Esophagus squamous epithelium (tissue), 4 donors: ENCODE measurements around the gene CTNNBIP1.

ENCODE experiments used
- POLR2A ChIP-seq, 4 donors: fragments of 450-650 bp; IDR thresholded peaks; one replicate each; pipeline ENCODE4 v1.6.1; 2017; ENCODE audit warnings: antibody characterized with exemption in 4 of 4, mild to moderate bottlenecking in 4 of 4, moderate library complexity in 3 of 4
- TF ChIP-seq, protein P1 (sequence below), 6 experiments: fragments of 450-650 bp in 4 of 6; fragments of 200-600 bp in 2 of 6; sonication (generic) in 2 of 6; IDR thresholded peaks; one replicate each; pipeline ENCODE4 v1.5.1; 2016 to 2019; ENCODE audit warnings: antibody characterized with exemption in 6 of 6, mild to moderate bottlenecking in 4 of 6, moderate library complexity in 4 of 6

DNA sequence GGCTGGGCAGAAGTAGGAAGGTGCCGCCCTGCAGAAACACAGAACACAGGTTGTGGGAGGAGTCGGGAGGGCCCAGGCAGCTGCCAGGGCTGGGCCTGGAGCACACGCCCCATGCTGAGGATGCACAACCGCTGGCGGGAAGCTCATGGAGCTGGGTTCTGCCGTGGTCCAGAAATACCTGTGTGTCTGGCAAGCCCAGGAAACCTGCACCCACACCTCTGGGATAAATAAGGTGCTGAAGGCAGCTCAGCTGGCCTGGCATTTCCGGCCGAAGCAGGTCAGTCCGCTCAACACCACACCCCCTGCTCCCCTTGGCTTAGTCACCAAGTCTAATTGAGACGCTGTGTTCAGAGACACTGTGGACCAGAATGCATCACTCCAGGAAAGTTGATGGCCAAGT, 32.1 kb downstream of the CTNNBIP1 start:
- TF ChIP-seq POLR2A (IDR thresholded peaks at IDR 0.05), result no peak
- TF ChIP-seq, protein P1, sequence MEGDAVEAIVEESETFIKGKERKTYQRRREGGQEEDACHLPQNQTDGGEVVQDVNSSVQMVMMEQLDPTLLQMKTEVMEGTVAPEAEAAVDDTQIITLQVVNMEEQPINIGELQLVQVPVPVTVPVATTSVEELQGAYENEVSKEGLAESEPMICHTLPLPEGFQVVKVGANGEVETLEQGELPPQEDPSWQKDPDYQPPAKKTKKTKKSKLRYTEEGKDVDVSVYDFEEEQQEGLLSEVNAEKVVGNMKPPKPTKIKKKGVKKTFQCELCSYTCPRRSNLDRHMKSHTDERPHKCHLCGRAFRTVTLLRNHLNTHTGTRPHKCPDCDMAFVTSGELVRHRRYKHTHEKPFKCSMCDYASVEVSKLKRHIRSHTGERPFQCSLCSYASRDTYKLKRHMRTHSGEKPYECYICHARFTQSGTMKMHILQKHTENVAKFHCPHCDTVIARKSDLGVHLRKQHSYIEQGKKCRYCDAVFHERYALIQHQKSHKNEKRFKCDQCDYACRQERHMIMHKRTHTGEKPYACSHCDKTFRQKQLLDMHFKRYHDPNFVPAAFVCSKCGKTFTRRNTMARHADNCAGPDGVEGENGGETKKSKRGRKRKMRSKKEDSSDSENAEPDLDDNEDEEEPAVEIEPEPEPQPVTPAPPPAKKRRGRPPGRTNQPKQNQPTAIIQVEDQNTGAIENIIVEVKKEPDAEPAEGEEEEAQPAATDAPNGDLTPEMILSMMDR (IDR thresholded peaks at IDR 0.05), result peak in 1 of 6 experiments; percentile 3
